HepG2 (cell line): ENCODE data around the gene ARHGEF4. TPM values are rescaled to one million over a fixed set of nuclear protein-coding genes. Genes with fewer than 3 reads are reported as not detected.

Experiments used
- CHD2 ChIP-seq: IDR thresholded peaks from 2 replicates; pipeline ENCODE4 v1.6.1; 2011; ENCODE audit warnings: low read depth, low read length, improper control_type of control experiment
- FOXO1 ChIP-seq: sonication (generic); formaldehyde crosslinking; IDR thresholded peaks from 2 replicates; pipeline ENCODE4 v1.4.0; 2020; ENCODE audit warnings: missing genetic modification reagents
- HNRNPLL ChIP-seq: fragments of 200-400 bp; formaldehyde crosslinking; IDR thresholded peaks from 2 replicates; pipeline ENCODE4 v1.6.1; 2017; ENCODE audit warnings: mild to moderate bottlenecking, low read depth, low read length; ENCODE audit not compliant: poor library complexity, severe bottlenecking
- KAT7 ChIP-seq: IDR thresholded peaks from 2 replicates; pipeline ENCODE4 v1.6.1; 2018; ENCODE audit warnings: borderline replicate concordance, missing compliant biosample characterization
- NBN ChIP-seq: fragments of 450-650 bp; conservative IDR thresholded peaks from 2 replicates; pipeline ENCODE4 v1.6.1; 2017
- PRPF4 ChIP-seq: fragments of 200-400 bp; formaldehyde crosslinking; IDR thresholded peaks from 2 replicates; pipeline ENCODE4 v1.6.1; 2016; ENCODE audit warnings: low read length, low read depth; ENCODE audit not compliant: poor library complexity, severe bottlenecking
- RBM39 ChIP-seq: fragments of 200-400 bp; formaldehyde crosslinking; IDR thresholded peaks from one replicate; pipeline ENCODE4 v1.6.1; 2018; ENCODE audit warnings: antibody characterized with exemption, mild to moderate bottlenecking, low read depth, low read length; ENCODE audit not compliant: poor library complexity, severe bottlenecking
- REPIN1 ChIP-seq: sonication (generic); formaldehyde crosslinking; IDR thresholded peaks from 2 replicates; pipeline ENCODE4 v1.8.0; 2022; ENCODE audit warnings: missing genetic modification reagents, low read depth, mild to moderate bottlenecking, borderline replicate concordance
- RFXANK ChIP-seq: IDR thresholded peaks from 2 replicates; pipeline ENCODE4 v1.6.1; 2016
- SRSF4 ChIP-seq: fragments of 200-400 bp; formaldehyde crosslinking; IDR thresholded peaks from one replicate; pipeline ENCODE4 v1.6.1; 2018; ENCODE audit warnings: mild to moderate bottlenecking, low read depth, low read length, moderate library complexity; ENCODE audit not compliant: poor library complexity, severe bottlenecking
- ZNF530 ChIP-seq: sonication (generic); formaldehyde crosslinking; IDR thresholded peaks from 2 replicates; pipeline ENCODE4 v1.5.0; 2020; ENCODE audit warnings: low read depth, mild to moderate bottlenecking, missing genetic modification reagents
- ZNF572 ChIP-seq: sonication (generic); formaldehyde crosslinking; IDR thresholded peaks from 2 replicates; pipeline ENCODE4 v1.5.1; 2020; ENCODE audit warnings: mild to moderate bottlenecking, missing genetic modification reagents
- ZNF780A ChIP-seq: sonication (generic); formaldehyde crosslinking; IDR thresholded peaks from 2 replicates; pipeline ENCODE4 v1.8.0; 2022; ENCODE audit warnings: mild to moderate bottlenecking, missing genetic modification reagents, moderate library complexity
- polyA plus RNA-seq, 8 experiments: library from polyadenylated mRNA; depleted of rRNA in 3 of 8; stranded (reverse) in 7 of 8; unstranded in 1 of 8; fragments of >200 nt; fragmentation: Illumina TruSeq in 4 of 8; extraction: Trizol in 4 of 8; gene quantifications; 2 replicates each; pipeline versions ENCODE4 v1.2.1 to v1.2.3, GENCODE V29; 2011 to 2016; ENCODE audit warnings: low read depth in 4 of 8, missing spikeins in 1 of 8, mixed read lengths in 1 of 8; ENCODE audit not compliant: insufficient read depth in 1 of 8
- total RNA-seq, 5 experiments: library from RNA; depleted of rRNA; stranded (reverse); fragments of >200 nt; fragmentation: Illumina TruSeq; extraction: Trizol; gene quantifications; 2 replicates each; pipeline ENCODE4 v1.2.3, GENCODE V29; 2016; ENCODE audit warnings: low read depth in 1 of 5
- TF ChIP-seq, protein P1 (sequence below): sonication (generic); formaldehyde crosslinking; IDR thresholded peaks from 2 replicates; pipeline ENCODE4 v1.5.0; 2020; ENCODE audit warnings: mild to moderate bottlenecking, missing genetic modification reagents, borderline replicate concordance
- TF ChIP-seq, protein P2 (sequence below): sonication (generic); formaldehyde crosslinking; IDR thresholded peaks from 2 replicates; pipeline ENCODE4 v1.8.1; 2023; ENCODE audit warnings: mild to moderate bottlenecking, moderate library complexity, missing genetic modification reagents
- TF ChIP-seq, protein P3 (sequence below): sonication (generic); formaldehyde crosslinking; IDR thresholded peaks from 2 replicates; pipeline ENCODE4 v1.5.0; 2020; ENCODE audit warnings: mild to moderate bottlenecking, missing genetic modification reagents
- TF ChIP-seq, protein P4 (sequence below): sonication (generic); formaldehyde crosslinking; conservative IDR thresholded peaks from 2 replicates; pipeline ENCODE4 v1.8.0; 2022; ENCODE audit warnings: mild to moderate bottlenecking, moderate library complexity, missing genetic modification reagents
- TF ChIP-seq, protein P5 (sequence below): sonication (generic); formaldehyde crosslinking; IDR thresholded peaks from 2 replicates; pipeline ENCODE4 v1.5.0; 2020; ENCODE audit warnings: missing genetic modification reagents

ARHGEF4 gene
- total and polyA plus RNA-seq, 2 of the 13 experiments (the other 11 are each of a cell fraction or from before 2014, with no cell fraction given), result 0.11 to 0.13 TPM

DNA sequence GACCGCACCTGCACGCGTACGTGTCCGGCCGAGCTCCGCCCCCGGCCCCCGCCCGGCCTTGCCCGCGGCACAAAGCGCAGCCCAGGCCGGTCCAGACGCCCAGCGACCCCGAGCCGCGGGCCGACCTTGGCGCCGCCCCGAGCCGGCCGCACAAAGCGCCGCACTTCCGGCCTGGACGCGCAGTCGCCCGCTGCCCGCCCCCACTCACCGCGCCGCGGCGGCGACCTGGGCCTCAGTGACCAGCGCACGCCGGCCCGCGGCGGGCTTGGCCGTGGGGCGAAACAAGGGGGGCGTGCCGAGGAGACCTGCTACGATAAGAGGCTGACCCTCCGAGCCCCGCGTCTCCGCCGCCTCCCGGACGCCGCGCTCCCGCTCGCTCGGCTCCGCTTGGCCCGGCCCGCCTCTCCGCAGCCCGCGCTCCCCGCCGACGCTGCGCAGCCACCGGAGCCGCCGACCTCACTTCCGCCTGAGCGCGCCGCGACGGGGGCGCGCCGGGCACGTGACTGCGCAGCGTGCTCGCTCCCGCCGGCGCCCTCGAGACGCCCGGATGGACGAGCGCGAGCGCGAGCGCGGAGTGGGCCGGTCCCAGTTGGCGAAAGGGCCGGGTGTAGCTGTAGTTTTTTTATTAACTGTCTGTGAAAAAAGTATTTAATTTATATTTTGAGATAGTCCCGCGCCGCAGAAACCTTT is 256.4 kb downstream of the ARHGEF4 start, which contains the start of gene FAM168B (continued):
- TF ChIP-seq CHD2, result peak; percentile 10; the same call in 1 of the 2 replicates
- TF ChIP-seq, protein P1, sequence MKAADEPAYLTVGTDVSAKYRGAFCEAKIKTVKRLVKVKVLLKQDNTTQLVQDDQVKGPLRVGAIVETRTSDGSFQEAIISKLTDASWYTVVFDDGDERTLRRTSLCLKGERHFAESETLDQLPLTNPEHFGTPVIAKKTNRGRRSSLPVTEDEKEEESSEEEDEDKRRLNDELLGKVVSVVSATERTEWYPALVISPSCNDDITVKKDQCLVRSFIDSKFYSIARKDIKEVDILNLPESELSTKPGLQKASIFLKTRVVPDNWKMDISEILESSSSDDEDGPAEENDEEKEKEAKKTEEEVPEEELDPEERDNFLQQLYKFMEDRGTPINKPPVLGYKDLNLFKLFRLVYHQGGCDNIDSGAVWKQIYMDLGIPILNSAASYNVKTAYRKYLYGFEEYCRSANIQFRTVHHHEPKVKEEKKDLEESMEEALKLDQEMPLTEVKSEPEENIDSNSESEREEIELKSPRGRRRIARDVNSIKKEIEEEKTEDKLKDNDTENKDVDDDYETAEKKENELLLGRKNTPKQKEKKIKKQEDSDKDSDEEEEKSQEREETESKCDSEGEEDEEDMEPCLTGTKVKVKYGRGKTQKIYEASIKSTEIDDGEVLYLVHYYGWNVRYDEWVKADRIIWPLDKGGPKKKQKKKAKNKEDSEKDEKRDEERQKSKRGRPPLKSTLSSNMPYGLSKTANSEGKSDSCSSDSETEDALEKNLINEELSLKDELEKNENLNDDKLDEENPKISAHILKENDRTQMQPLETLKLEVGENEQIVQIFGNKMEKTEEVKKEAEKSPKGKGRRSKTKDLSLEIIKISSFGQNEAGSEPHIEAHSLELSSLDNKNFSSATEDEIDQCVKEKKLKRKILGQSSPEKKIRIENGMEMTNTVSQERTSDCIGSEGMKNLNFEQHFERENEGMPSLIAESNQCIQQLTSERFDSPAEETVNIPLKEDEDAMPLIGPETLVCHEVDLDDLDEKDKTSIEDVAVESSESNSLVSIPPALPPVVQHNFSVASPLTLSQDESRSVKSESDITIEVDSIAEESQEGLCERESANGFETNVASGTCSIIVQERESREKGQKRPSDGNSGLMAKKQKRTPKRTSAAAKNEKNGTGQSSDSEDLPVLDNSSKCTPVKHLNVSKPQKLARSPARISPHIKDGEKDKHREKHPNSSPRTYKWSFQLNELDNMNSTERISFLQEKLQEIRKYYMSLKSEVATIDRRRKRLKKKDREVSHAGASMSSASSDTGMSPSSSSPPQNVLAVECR (CRISPR knock-in tag), result peak; percentile 81; the same call in 1 of the 2 replicates
- 0 out of 2 replicates have a peak, but pooled peaks have one; percentile 10 for TF ChIP-seq FOXO1 (CRISPR knock-in tag)
- TF ChIP-seq RBM39, result peak; percentile 29
- TF ChIP-seq SRSF4, result no peak
- no peak for TF ChIP-seq NBN
- no peak for TF ChIP-seq ZNF572 (CRISPR knock-in tag)
- no peak for TF ChIP-seq PRPF4
- no peak for TF ChIP-seq ZNF530 (CRISPR knock-in tag)
- TF ChIP-seq RFXANK (CRISPR knock-in tag), result no peak
- TF ChIP-seq REPIN1, result peak; percentile 66
- TF ChIP-seq, protein P2, sequence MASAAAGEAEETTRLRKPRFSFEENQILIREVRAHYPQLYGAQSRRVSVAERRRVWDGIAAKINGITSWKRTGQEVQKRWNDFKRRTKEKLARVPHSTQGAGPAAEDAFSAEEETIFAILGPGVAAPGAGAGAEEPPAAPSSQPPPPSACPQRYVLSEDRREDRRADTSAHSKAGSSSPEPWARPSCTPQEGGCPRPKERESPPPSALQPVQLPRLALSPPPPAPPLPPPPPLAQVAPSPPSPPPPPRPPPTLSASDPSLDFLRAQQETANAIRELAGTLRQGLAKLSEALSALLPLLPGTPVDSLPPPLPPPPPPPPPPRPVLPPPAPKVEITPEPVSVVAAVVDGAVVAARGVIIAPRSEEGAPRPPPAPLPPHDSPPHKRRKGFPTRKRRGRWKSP (CRISPR knock-in tag), result no peak
- TF ChIP-seq, protein P3, sequence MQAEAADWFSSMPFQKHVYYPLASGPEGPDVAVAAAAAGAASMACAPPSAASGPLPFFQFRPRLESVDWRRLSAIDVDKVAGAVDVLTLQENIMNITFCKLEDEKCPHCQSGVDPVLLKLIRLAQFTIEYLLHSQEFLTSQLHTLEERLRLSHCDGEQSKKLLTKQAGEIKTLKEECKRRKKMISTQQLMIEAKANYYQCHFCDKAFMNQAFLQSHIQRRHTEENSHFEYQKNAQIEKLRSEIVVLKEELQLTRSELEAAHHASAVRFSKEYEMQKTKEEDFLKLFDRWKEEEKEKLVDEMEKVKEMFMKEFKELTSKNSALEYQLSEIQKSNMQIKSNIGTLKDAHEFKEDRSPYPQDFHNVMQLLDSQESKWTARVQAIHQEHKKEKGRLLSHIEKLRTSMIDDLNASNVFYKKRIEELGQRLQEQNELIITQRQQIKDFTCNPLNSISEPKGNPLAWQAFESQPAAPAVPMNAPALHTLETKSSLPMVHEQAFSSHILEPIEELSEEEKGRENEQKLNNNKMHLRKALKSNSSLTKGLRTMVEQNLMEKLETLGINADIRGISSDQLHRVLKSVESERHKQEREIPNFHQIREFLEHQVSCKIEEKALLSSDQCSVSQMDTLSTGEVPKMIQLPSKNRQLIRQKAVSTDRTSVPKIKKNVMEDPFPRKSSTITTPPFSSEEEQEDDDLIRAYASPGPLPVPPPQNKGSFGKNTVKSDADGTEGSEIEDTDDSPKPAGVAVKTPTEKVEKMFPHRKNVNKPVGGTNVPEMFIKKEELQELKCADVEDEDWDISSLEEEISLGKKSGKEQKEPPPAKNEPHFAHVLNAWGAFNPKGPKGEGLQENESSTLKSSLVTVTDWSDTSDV (CRISPR knock-in tag), result no peak; the same call in 1 of the 2 replicates
- TF ChIP-seq ZNF780A (CRISPR knock-in tag), result no peak
- TF ChIP-seq, protein P4, sequence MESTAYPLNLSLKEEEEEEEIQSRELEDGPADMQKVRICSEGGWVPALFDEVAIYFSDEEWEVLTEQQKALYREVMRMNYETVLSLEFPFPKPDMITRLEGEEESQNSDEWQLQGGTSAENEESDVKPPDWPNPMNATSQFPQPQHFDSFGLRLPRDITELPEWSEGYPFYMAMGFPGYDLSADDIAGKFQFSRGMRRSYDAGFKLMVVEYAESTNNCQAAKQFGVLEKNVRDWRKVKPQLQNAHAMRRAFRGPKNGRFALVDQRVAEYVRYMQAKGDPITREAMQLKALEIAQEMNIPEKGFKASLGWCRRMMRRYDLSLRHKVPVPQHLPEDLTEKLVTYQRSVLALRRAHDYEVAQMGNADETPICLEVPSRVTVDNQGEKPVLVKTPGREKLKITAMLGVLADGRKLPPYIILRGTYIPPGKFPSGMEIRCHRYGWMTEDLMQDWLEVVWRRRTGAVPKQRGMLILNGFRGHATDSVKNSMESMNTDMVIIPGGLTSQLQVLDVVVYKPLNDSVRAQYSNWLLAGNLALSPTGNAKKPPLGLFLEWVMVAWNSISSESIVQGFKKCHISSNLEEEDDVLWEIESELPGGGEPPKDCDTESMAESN (CRISPR knock-in tag), result peak; percentile 24
- TF ChIP-seq, protein P5, sequence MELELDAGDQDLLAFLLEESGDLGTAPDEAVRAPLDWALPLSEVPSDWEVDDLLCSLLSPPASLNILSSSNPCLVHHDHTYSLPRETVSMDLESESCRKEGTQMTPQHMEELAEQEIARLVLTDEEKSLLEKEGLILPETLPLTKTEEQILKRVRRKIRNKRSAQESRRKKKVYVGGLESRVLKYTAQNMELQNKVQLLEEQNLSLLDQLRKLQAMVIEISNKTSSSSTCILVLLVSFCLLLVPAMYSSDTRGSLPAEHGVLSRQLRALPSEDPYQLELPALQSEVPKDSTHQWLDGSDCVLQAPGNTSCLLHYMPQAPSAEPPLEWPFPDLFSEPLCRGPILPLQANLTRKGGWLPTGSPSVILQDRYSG (CRISPR knock-in tag), result no peak
- TF ChIP-seq KAT7, result no peak; the same call in 1 of the 2 replicates
- TF ChIP-seq HNRNPLL, result peak; percentile 97
